HepG2 (cell line): ENCODE data around the gene FGF18. TPM values are rescaled to one million over a fixed set of nuclear protein-coding genes. Genes with fewer than 3 reads are reported as not detected.

Source experiments
- AGO1 ChIP-seq: fragments of 200-400 bp; formaldehyde crosslinking; IDR thresholded peaks from 2 replicates; pipeline ENCODE4 v1.6.1; 2017; ENCODE audit warnings: mild to moderate bottlenecking, low read depth, low read length, moderate library complexity; ENCODE audit not compliant: poor library complexity, severe bottlenecking
- CBX5 ChIP-seq: sonication (generic); formaldehyde crosslinking; IDR thresholded peaks from 2 replicates; pipeline ENCODE4 v1.4.0; 2020; ENCODE audit warnings: missing genetic modification reagents, borderline replicate concordance
- DR1 ChIP-seq: sonication (generic); formaldehyde crosslinking; IDR thresholded peaks from 2 replicates; pipeline ENCODE4 v1.8.0; 2021; ENCODE audit warnings: mild to moderate bottlenecking, missing genetic modification reagents, inconsistent platforms
- EED ChIP-seq: sonication (generic); formaldehyde crosslinking; IDR thresholded peaks from 2 replicates; pipeline ENCODE4 v1.5.0; 2020; ENCODE audit warnings: mild to moderate bottlenecking, missing genetic modification reagents
- ERF ChIP-seq: IDR thresholded peaks from 2 replicates; pipeline ENCODE4 v1.6.1; 2018; ENCODE audit warnings: missing biosample characterization, missing genetic modification reagents
- ETV6 ChIP-seq: sonication (generic); formaldehyde crosslinking; conservative IDR thresholded peaks from 2 replicates; pipeline ENCODE4 v1.4.0; 2020; ENCODE audit warnings: missing genetic modification reagents
- MEF2D ChIP-seq: sonication (generic); formaldehyde crosslinking; IDR thresholded peaks from 2 replicates; pipeline ENCODE4 v1.5.1; 2020; ENCODE audit warnings: mild to moderate bottlenecking, missing genetic modification reagents
- REPIN1 ChIP-seq: sonication (generic); formaldehyde crosslinking; IDR thresholded peaks from 2 replicates; pipeline ENCODE4 v1.8.0; 2022; ENCODE audit warnings: missing genetic modification reagents, low read depth, mild to moderate bottlenecking, borderline replicate concordance
- SMAD1 ChIP-seq: sonication (generic); formaldehyde crosslinking; IDR thresholded peaks from 2 replicates; pipeline ENCODE4 v1.4.0; 2020; ENCODE audit warnings: missing genetic modification reagents, low read depth, mild to moderate bottlenecking, borderline replicate concordance
- SP140L ChIP-seq: sonication (generic); formaldehyde crosslinking; IDR thresholded peaks from 2 replicates; pipeline ENCODE4 v1.4.0; 2020; ENCODE audit warnings: missing genetic modification reagents, borderline replicate concordance
- TARDBP ChIP-seq: sonication (generic); formaldehyde crosslinking; IDR thresholded peaks from 2 replicates; pipeline ENCODE4 v1.8.0; 2022; ENCODE audit warnings: mild to moderate bottlenecking, missing genetic modification reagents
- ZFY ChIP-seq: sonication (generic); formaldehyde crosslinking; IDR thresholded peaks from 2 replicates; pipeline ENCODE4 v1.4.0; 2020; ENCODE audit warnings: missing genetic modification reagents
- ZNF850 ChIP-seq: sonication (generic); formaldehyde crosslinking; conservative IDR thresholded peaks from 2 replicates; pipeline ENCODE4 v1.9.0; 2021; ENCODE audit warnings: mild to moderate bottlenecking, missing genetic modification reagents
- polyA plus RNA-seq, 8 experiments: library from polyadenylated mRNA; depleted of rRNA in 3 of 8; stranded (reverse) in 7 of 8; unstranded in 1 of 8; fragments of >200 nt; fragmentation: Illumina TruSeq in 4 of 8; extraction: Trizol in 4 of 8; gene quantifications; 2 replicates each; pipeline versions ENCODE4 v1.2.1 to v1.2.3, GENCODE V29; 2011 to 2016; ENCODE audit warnings: low read depth in 4 of 8, missing spikeins in 1 of 8, mixed read lengths in 1 of 8; ENCODE audit not compliant: insufficient read depth in 1 of 8
- total RNA-seq, 5 experiments: library from RNA; depleted of rRNA; stranded (reverse); fragments of >200 nt; fragmentation: Illumina TruSeq; extraction: Trizol; gene quantifications; 2 replicates each; pipeline ENCODE4 v1.2.3, GENCODE V29; 2016; ENCODE audit warnings: low read depth in 1 of 5
- TF ChIP-seq, protein P1 (sequence below), 2 experiments: sonication (generic) in 1 of 2; formaldehyde crosslinking in 1 of 2; IDR thresholded peaks; 2 replicates each; pipeline versions ENCODE4 v1.6.1 to v1.9.0; 2014 to 2022; ENCODE audit warnings: antibody characterized with exemption in 1 of 2, borderline replicate concordance in 1 of 2, inconsistent platforms in 1 of 2, low read depth in 1 of 2, missing genetic modification reagents in 1 of 2
- TF ChIP-seq, protein P2 (sequence below): sonication (generic); formaldehyde crosslinking; conservative IDR thresholded peaks from 2 replicates; pipeline ENCODE4 v1.4.0; 2020; ENCODE audit warnings: missing genetic modification reagents
- TF ChIP-seq, protein P3 (sequence below): conservative IDR thresholded peaks from 2 replicates; pipeline ENCODE4 v1.6.1; 2018; ENCODE audit warnings: missing genetic modification reagents
- TF ChIP-seq, protein P4 (sequence below): sonication (generic); formaldehyde crosslinking; IDR thresholded peaks from 2 replicates; pipeline ENCODE4 v1.4.0; 2020; ENCODE audit warnings: low read depth, mild to moderate bottlenecking, missing genetic modification reagents

The FGF18 gene
- total and polyA plus RNA-seq, 2 of the 13 experiments (the other 11 are each of a cell fraction or from before 2014, with no cell fraction given) = not detected

DNA sequence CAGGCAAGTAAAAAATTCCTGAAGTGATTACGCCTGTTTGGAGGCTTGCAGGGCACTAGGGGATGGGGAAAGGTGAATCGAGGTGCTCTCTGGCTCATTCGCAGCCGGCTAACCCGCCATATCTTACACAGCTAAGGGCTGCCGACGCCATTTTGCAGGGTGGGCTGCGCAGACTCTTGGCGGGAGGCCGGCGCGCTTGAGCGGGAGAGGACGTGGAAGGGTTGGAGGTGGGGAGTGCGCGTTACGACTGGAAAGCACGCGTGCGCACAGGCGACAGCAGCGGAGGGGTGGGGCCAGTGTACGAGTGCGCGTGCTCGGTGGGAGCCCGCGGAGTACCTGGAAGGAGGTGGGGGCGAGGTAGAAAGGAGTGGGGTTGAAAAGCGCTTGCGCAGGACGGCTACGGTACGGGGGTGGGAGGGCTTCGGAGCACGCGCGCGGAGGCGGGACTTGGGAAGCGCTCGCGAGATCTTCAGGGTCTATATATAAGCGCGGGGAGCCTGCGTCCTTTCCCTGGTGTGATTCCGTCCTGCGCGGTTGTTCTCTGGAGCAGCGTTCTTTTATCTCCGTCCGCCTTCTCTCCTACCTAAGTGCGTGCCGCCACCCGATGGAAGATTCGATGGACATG lies 32.0 kb upstream of the FGF18 start, which contains the start of gene NPM1 (continued):
- TF ChIP-seq DR1 (CRISPR knock-in tag) (peak; percentile 99), SMAD1 (CRISPR knock-in tag) (0 out of 2 replicates have a peak, but pooled peaks have one; percentile 39), SP140L (peak; percentile 60; the same call in 1 of the 2 replicates), ETV6 (CRISPR knock-in tag) (peak; percentile 74), ZFY (CRISPR knock-in tag) (peak; percentile 54; the same call in 1 of the 2 replicates), ERF (CRISPR knock-in tag) (peak; percentile 88), EED (CRISPR knock-in tag) (0 out of 2 replicates have a peak, but pooled peaks have one; percentile 18), MEF2D (peak; percentile 48), CBX5 (CRISPR knock-in tag) (peak; percentile 74; the same call in 1 of the 2 replicates), TARDBP (peak; percentile 75), AGO1 (no peak), REPIN1 (peak; percentile 71; the same call in 1 of the 2 replicates), ZNF850 (CRISPR knock-in tag) (no peak)
- TF ChIP-seq, protein P1, sequence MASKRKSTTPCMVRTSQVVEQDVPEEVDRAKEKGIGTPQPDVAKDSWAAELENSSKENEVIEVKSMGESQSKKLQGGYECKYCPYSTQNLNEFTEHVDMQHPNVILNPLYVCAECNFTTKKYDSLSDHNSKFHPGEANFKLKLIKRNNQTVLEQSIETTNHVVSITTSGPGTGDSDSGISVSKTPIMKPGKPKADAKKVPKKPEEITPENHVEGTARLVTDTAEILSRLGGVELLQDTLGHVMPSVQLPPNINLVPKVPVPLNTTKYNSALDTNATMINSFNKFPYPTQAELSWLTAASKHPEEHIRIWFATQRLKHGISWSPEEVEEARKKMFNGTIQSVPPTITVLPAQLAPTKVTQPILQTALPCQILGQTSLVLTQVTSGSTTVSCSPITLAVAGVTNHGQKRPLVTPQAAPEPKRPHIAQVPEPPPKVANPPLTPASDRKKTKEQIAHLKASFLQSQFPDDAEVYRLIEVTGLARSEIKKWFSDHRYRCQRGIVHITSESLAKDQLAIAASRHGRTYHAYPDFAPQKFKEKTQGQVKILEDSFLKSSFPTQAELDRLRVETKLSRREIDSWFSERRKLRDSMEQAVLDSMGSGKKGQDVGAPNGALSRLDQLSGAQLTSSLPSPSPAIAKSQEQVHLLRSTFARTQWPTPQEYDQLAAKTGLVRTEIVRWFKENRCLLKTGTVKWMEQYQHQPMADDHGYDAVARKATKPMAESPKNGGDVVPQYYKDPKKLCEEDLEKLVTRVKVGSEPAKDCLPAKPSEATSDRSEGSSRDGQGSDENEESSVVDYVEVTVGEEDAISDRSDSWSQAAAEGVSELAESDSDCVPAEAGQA (IDR thresholded peaks at IDR 0.05; ENCODE audit: low read depth) = peak; percentile 82
- TF ChIP-seq, protein P1 (CRISPR knock-in tag; IDR thresholded peaks at IDR 0.05; ENCODE audit: borderline replicate concordance) = 0 out of 2 replicates have a peak, but pooled peaks have one; percentile 20
- TF ChIP-seq, protein P2, sequence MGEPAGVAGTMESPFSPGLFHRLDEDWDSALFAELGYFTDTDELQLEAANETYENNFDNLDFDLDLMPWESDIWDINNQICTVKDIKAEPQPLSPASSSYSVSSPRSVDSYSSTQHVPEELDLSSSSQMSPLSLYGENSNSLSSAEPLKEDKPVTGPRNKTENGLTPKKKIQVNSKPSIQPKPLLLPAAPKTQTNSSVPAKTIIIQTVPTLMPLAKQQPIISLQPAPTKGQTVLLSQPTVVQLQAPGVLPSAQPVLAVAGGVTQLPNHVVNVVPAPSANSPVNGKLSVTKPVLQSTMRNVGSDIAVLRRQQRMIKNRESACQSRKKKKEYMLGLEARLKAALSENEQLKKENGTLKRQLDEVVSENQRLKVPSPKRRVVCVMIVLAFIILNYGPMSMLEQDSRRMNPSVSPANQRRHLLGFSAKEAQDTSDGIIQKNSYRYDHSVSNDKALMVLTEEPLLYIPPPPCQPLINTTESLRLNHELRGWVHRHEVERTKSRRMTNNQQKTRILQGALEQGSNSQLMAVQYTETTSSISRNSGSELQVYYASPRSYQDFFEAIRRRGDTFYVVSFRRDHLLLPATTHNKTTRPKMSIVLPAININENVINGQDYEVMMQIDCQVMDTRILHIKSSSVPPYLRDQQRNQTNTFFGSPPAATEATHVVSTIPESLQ = peak; percentile 80; the same call in 1 of the 2 replicates
- TF ChIP-seq, protein P3, sequence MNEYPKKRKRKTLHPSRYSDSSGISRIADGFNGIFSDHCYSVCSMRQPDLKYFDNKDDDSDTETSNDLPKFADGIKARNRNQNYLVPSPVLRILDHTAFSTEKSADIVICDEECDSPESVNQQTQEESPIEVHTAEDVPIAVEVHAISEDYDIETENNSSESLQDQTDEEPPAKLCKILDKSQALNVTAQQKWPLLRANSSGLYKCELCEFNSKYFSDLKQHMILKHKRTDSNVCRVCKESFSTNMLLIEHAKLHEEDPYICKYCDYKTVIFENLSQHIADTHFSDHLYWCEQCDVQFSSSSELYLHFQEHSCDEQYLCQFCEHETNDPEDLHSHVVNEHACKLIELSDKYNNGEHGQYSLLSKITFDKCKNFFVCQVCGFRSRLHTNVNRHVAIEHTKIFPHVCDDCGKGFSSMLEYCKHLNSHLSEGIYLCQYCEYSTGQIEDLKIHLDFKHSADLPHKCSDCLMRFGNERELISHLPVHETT (CRISPR knock-in tag) = peak; percentile 70
- TF ChIP-seq, protein P4, sequence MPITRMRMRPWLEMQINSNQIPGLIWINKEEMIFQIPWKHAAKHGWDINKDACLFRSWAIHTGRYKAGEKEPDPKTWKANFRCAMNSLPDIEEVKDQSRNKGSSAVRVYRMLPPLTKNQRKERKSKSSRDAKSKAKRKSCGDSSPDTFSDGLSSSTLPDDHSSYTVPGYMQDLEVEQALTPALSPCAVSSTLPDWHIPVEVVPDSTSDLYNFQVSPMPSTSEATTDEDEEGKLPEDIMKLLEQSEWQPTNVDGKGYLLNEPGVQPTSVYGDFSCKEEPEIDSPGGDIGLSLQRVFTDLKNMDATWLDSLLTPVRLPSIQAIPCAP (CRISPR knock-in tag) = 0 out of 2 replicates have a peak, but pooled peaks have one; percentile 10
